SU-DHL-6 (cell line): ENCODE data around the gene TMEM86B.

ENCODE experiments used
- H2AFZ ChIP-seq: fragments of 200-600 bp; sonication (generic); 2 replicates; pipeline ENCODE4 v1.6.1; 2014; ENCODE audit warnings: low read depth, mild to moderate bottlenecking, moderate library complexity, mixed read lengths, antibody characterized with exemption, low read length; ENCODE audit not compliant: severe bottlenecking
- H3F3A ChIP-seq: fragments of 200-600 bp; shearing (Covaris generic); 2 replicates; pipeline ENCODE4 v1.6.0; 2016; ENCODE audit warnings: antibody characterized with exemption, mild to moderate bottlenecking; ENCODE audit not compliant: insufficient read depth
- H3K27ac ChIP-seq: fragments of 200-600 bp; sonication (generic); 2 replicates; pipeline ENCODE4 v1.5.1; 2016; ENCODE audit warnings: low read depth, mild to moderate bottlenecking, low read length, moderate library complexity, mixed read lengths
- H3K27me3 ChIP-seq: fragments of 200-600 bp; sonication (generic), shearing (Covaris generic); 2 replicates; pipeline ENCODE4 v1.6.0; 2014; ENCODE audit warnings: mild to moderate bottlenecking, low read length
- H3K36me3 ChIP-seq: fragments of 200-600 bp; sonication (generic); 2 replicates; pipeline ENCODE4 v1.6.1; 2014; ENCODE audit warnings: mild to moderate bottlenecking, low read length, mixed read lengths
- H3K4me2 ChIP-seq: fragments of 300-600, 200-600 bp; shearing (Covaris generic), sonication (generic); 2 replicates; pipeline ENCODE4 v1.6.0; 2014; ENCODE audit warnings: low read length, low read depth, mild to moderate bottlenecking; ENCODE audit not compliant: poor library complexity, severe bottlenecking
- H3K4me3 ChIP-seq: fragments of 200-600 bp; sonication (generic); 2 replicates; pipeline ENCODE4 v1.5.1; 2014; ENCODE audit warnings: antibody characterized with exemption, low read length, mild to moderate bottlenecking, mixed read lengths; ENCODE audit not compliant: insufficient read depth, poor library complexity, severe bottlenecking
- H3K79me2 ChIP-seq: fragments of 200-600 bp; sonication (generic); 2 replicates; pipeline ENCODE4 v1.6.1; 2014; ENCODE audit warnings: mild to moderate bottlenecking, low read length, moderate library complexity; ENCODE audit not compliant: insufficient read depth
- H3K9ac ChIP-seq: fragments of 200-600 bp; sonication (generic); 2 replicates; pipeline ENCODE4 v1.7.0; 2014; ENCODE audit warnings: mild to moderate bottlenecking, low read length
- H3K9me2 ChIP-seq: fragments of 200-600 bp; sonication (generic); replicated peaks from 2 replicates; pipeline ENCODE4 v1.6.1; 2014; ENCODE audit warnings: low read length; ENCODE audit not compliant: insufficient read depth
- H3K9me3 ChIP-seq: fragments of 200-600 bp; sonication (generic); 2 replicates; pipeline ENCODE4 v1.6.1; 2014; ENCODE audit warnings: low read length, mixed read lengths; ENCODE audit not compliant: insufficient read depth
- H4K20me1 ChIP-seq: fragments of 200-600 bp; sonication (generic); 2 replicates; pipeline ENCODE4 v1.6.1; 2014; ENCODE audit warnings: low read depth, mild to moderate bottlenecking, antibody characterized with exemption, low read length, moderate library complexity, mixed read lengths
- CTCF ChIP-seq: fragments of 200-600 bp; sonication (generic); IDR thresholded peaks from one replicate; pipeline ENCODE4 v1.5.1; 2017; ENCODE audit warnings: antibody characterized with exemption, mild to moderate bottlenecking, low read length, moderate library complexity; ENCODE audit not compliant: insufficient read depth, poor library complexity, severe bottlenecking
- EZH2phosphoT487 ChIP-seq: fragments of 200-600 bp; sonication (generic), shearing (Covaris generic); conservative IDR thresholded peaks from 2 replicates; pipeline ENCODE4 v1.6.1; 2018; ENCODE audit warnings: mild to moderate bottlenecking, antibody characterized with exemption, low read length, moderate library complexity, mixed read lengths

Gene TMEM86B

GRCh38 chr19:55256562-55257460 lies 28.2 kb upstream of the TMEM86B start:
- Histone ChIP-seq H3K79me2 (peaks cover 69% of the 10 kb centered on the region), H3K9ac (peak overlapping the region; percentile 94), H4K20me1 (no peaks in the 10 kb centered on the region), H2AFZ (no peak overlapping the region), H3K9me2 (no peaks in the 10 kb centered on the region), H3F3A (peaks cover 50% of the 10 kb centered on the region), H3K27ac (peak overlapping the region; percentile 99), H3K4me3 (peak overlapping the region; percentile 73), H3K36me3 (no peaks in the 10 kb centered on the region), H3K9me3 (no peaks in the 10 kb centered on the region), H3K27me3 (no peaks in the 10 kb centered on the region), H3K4me2 (peak overlapping the region; percentile 98)
- TF ChIP-seq EZH2phosphoT487 (no peak), CTCF (no peak)

- Histone ChIP-seq H3K36me3 (no peaks in the 10 kb centered on the region), H3F3A (peaks cover 50% of the 10 kb centered on the region), H3K27ac (peak overlapping the region; percentile 99), H3K79me2 (peaks cover 79% of the 10 kb centered on the region), H2AFZ (no peak overlapping the region), H3K27me3 (no peaks in the 10 kb centered on the region), H4K20me1 (no peaks in the 10 kb centered on the region), H3K9ac (peak overlapping the region; percentile 94), H3K9me3 (no peaks in the 10 kb centered on the region), H3K4me2 (peak overlapping the region; percentile 98), H3K4me3 (peak overlapping the region; percentile 73), H3K9me2 (no peaks in the 10 kb centered on the region)
- TF ChIP-seq EZH2phosphoT487 (no peak), CTCF (no peak)
Observed at GRCh38 chr19:55255618-55256423, 27.3 kb upstream of the TMEM86B start.

DNA sequence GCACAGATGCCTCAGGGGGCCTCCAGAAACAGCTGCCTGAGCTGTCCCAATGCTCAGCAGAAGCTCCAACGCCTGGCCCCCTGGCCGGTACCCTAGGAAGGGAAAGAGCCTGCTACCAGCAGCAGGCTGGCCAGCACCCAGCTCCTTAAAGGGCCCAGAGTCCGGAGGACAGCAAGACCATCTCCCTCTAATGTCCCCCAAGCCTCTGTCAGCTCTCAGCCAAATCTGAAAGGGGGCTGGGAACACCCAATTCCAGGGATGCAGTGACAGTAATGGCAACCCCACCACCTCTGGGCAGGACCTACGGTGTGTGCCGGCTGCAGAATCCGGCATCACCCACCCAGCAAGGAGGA lies 26.0 kb upstream of the TMEM86B start:
- no peaks in the 10 kb centered on the region for H3K27me3 ChIP-seq
- no peaks in the 10 kb centered on the region for H3K9me3 ChIP-seq
- peak overlapping the region; percentile 94 for H3K9ac ChIP-seq
- no peaks in the 10 kb centered on the region for H3K9me2 ChIP-seq
- H3K4me2 ChIP-seq, result peak overlapping the region; percentile 98
- H3K79me2 ChIP-seq, result peaks cover 91% of the 10 kb centered on the region
- peak overlapping the region; percentile 73 for H3K4me3 ChIP-seq
- no peaks in the 10 kb centered on the region for H3K36me3 ChIP-seq
- peak overlapping the region; percentile 99 for H3K27ac ChIP-seq
- H3F3A ChIP-seq, result peaks cover 43% of the 10 kb centered on the region
- TF ChIP-seq CTCF (no peak), EZH2phosphoT487 (no peak)
- H2AFZ ChIP-seq, result no peak overlapping the region
- H4K20me1 ChIP-seq, result no peaks in the 10 kb centered on the region
